ENCODE data around the gene FBXL4.

DNA sequence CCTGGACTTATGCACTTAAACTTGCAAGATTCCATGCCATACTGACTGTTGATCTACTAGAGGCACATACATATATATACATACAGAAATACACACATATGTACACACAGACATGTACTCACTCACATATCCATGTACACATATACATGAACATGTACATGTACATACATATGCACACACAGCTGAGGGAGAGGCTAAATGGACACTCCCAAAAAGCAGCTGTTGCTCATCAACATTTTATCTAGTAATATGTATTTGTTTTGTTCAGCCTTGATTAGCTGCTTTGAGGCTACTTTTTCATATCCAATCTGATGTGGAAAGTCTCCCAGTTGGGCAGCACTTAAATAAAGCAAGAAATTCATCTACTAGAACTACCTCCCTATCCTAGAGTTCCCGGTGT is 33.7 kb upstream of the FBXL4 start:
- TF ChIP-seq, protein P1, sequence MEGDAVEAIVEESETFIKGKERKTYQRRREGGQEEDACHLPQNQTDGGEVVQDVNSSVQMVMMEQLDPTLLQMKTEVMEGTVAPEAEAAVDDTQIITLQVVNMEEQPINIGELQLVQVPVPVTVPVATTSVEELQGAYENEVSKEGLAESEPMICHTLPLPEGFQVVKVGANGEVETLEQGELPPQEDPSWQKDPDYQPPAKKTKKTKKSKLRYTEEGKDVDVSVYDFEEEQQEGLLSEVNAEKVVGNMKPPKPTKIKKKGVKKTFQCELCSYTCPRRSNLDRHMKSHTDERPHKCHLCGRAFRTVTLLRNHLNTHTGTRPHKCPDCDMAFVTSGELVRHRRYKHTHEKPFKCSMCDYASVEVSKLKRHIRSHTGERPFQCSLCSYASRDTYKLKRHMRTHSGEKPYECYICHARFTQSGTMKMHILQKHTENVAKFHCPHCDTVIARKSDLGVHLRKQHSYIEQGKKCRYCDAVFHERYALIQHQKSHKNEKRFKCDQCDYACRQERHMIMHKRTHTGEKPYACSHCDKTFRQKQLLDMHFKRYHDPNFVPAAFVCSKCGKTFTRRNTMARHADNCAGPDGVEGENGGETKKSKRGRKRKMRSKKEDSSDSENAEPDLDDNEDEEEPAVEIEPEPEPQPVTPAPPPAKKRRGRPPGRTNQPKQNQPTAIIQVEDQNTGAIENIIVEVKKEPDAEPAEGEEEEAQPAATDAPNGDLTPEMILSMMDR (IDR thresholded peaks at IDR 0.05), result no peak
- TF ChIP-seq POLR2A (IDR thresholded peaks at IDR 0.05), result no peak
